Esophagus muscularis mucosa (tissue), 3 donors: ENCODE results near the gene ZDHHC22.

Experiments
- CTCF ChIP-seq, 3 experiments: fragments of 200-600 bp in 2 of 3; fragments of 450-650 bp in 1 of 3; sonication (generic) in 2 of 3; IDR thresholded peaks; one replicate each; pipeline ENCODE4 v1.5.1; 2017 to 2019; ENCODE audit warnings: antibody characterized with exemption in 3 of 3, mild to moderate bottlenecking in 2 of 3, moderate library complexity in 1 of 3
- POLR2A ChIP-seq: fragments of 450-650 bp; IDR thresholded peaks from one replicate; pipeline ENCODE4 v1.6.1; 2017; ENCODE audit warnings: antibody characterized with exemption, moderate library complexity, mild to moderate bottlenecking, low read depth

GRCh38 chr14:77133720-77134338 is 7.8 kb downstream of the ZDHHC22 start:
- TF ChIP-seq CTCF (IDR thresholded peaks at IDR 0.05) (no peak), POLR2A (no peak)
